OCI-LY7 (cell line): Measurements from ENCODE around the gene LPP. TPM values are rescaled to one million over a fixed set of nuclear protein-coding genes. Genes with fewer than 3 reads are reported as not detected.

Experiments
- BruUV-seq: library from RNA; stranded (reverse); fragments of 400-500 nt; replicated peaks from 2 replicates; lab custom pipeline; 2021; lab: Mats Ljungman, UMichigan
- CTCF ChIA-PET: fragments of 300-600 bp; sonication (Branson Sonifier 250); formaldehyde crosslinking; loops from one replicate; lab custom pipeline; 2022; ENCODE audit warnings: antibody characterized with exemption; ENCODE audit not compliant: unreplicated experiment; lab: Charles Lee
- POLR2A ChIA-PET: fragments of 300-600 bp; sonication (Branson Sonifier 250); formaldehyde crosslinking; loops from one replicate; lab custom pipeline; 2022; ENCODE audit warnings: antibody characterized with exemption; lab: Charles Lee
- DNase-seq: peaks from one replicate; pipeline ENCODE4 v3.0.0-alpha.2; 2015; ENCODE audit warnings: low spot score
- H2AFZ ChIP-seq: fragments of 200-600 bp; sonication (generic), shearing (Covaris generic); 2 replicates; pipeline ENCODE4 v1.6.1; 2014; ENCODE audit warnings: mild to moderate bottlenecking, antibody characterized with exemption, low read length, moderate library complexity
- H3K27ac ChIP-seq: fragments of 200-600 bp; sonication (generic); 2 replicates; pipeline ENCODE4 v1.5.1; 2014; ENCODE audit warnings: mixed run types, low read depth, mild to moderate bottlenecking, moderate library complexity, low read length, inconsistent platforms; ENCODE audit not compliant: poor library complexity, severe bottlenecking
- H3K36me3 ChIP-seq: fragments of 200-600 bp; sonication (generic); 2 replicates; pipeline ENCODE4 v1.6.1; 2014; ENCODE audit warnings: mild to moderate bottlenecking, antibody characterized with exemption, low read length, moderate library complexity, mixed read lengths; ENCODE audit not compliant: insufficient read depth
- H3K4me1 ChIP-seq: fragments of 200-600 bp; sonication (generic); 2 replicates; pipeline ENCODE4 v1.5.1; 2014; ENCODE audit warnings: mild to moderate bottlenecking, low read length; ENCODE audit not compliant: insufficient read depth, poor library complexity, severe bottlenecking
- H3K4me2 ChIP-seq: fragments of 200-600 bp; sonication (generic); 2 replicates; pipeline ENCODE4 v1.6.1; 2014; ENCODE audit warnings: mild to moderate bottlenecking, low read length
- H3K4me3 ChIP-seq: fragments of 200-600 bp; sonication (generic); 2 replicates; pipeline ENCODE4 v1.5.1; 2014; ENCODE audit warnings: mild to moderate bottlenecking, low read depth, low read length; ENCODE audit not compliant: poor library complexity, severe bottlenecking
- H3K79me2 ChIP-seq: fragments of 200-600 bp; sonication (generic); 2 replicates; pipeline ENCODE4 v1.6.1; 2016; ENCODE audit warnings: low read depth, mild to moderate bottlenecking, low read length, moderate library complexity, mixed read lengths; ENCODE audit not compliant: insufficient read depth
- H3K9me2 ChIP-seq: fragments of 200-600 bp; sonication (generic); 2 replicates; pipeline ENCODE4 v1.6.1; 2016; ENCODE audit warnings: mild to moderate bottlenecking, low read length, mixed read lengths; ENCODE audit not compliant: insufficient read depth
- H3K9me3 ChIP-seq: fragments of 200-600 bp; sonication (generic); 2 replicates; pipeline ENCODE4 v1.6.1; 2014; ENCODE audit warnings: mild to moderate bottlenecking, mixed run types, low read length, mixed read lengths
- H4K20me1 ChIP-seq: fragments of 200-600 bp; sonication (generic); 2 replicates; pipeline ENCODE4 v1.6.1; 2014; ENCODE audit warnings: mild to moderate bottlenecking, antibody characterized with exemption, low read length, moderate library complexity, mixed read lengths; ENCODE audit not compliant: insufficient read depth
- EZH2phosphoT487 ChIP-seq: fragments of 200-600 bp; sonication (generic); IDR thresholded peaks from 2 replicates; pipeline ENCODE4 v1.6.1; 2018; ENCODE audit warnings: low read depth, borderline replicate concordance, mild to moderate bottlenecking, mixed run types, antibody characterized with exemption, low read length, moderate library complexity, mixed read lengths
- intact Hi-C: fragments of 100-400 bp; cut with micrococcal nuclease; formaldehyde crosslinking; loops from one replicate; pipeline ENCODE4 v1.10.0; 2022; ENCODE audit not compliant: unreplicated experiment
- total RNA-seq, 2 experiments: library from RNA; depleted of rRNA in 1 of 2; stranded (reverse); fragments of >200 nt in 1 of 2; shearing (Covaris generic) in 1 of 2; gene quantifications; 2 replicates each; pipeline ENCODE4 v1.2.3, GENCODE V29; 2014 to 2022
- TF ChIP-seq, protein P1 (sequence below): fragments of 200-600 bp; sonication (generic); conservative IDR thresholded peaks from 2 replicates; pipeline ENCODE4 v1.5.1; 2014; ENCODE audit warnings: mild to moderate bottlenecking, antibody characterized with exemption, low read length, moderate library complexity, mixed read lengths

LPP gene
- total RNA-seq, 2 experiments from 2014 or later = 10.9 to 119 TPM

DNA sequence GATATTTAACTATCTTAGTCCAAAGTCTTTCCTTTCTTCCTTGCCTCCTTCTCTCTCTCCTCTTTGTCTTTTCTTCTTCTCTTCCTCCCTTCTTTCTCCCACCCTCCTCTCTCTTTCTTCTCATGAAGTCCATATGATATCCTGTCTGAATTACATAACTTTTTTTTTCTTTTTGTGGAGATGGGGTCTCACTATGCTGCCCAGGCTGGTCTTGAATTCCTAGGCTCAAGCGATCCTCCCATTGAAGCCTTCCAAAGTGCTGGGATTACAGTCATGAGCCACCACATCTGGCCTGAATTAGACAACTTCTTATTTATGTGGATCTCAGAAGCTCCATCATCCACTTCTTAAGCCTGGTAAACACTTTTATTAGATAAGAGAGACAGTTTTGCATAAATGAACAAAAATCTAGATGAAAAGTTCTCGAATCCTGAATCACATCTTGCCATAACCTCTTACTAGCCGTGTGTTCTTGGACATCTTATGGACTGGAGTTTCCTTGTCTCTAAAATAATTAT, 206.5 kb downstream of the LPP start:
- Histone ChIP-seq H3K79me2 (no peaks in the 10 kb centered on the region), H3K27ac (no peak overlapping the region), H4K20me1 (no peaks in the 10 kb centered on the region), H3K4me2 (no peak overlapping the region), H2AFZ (no peak overlapping the region), H3K9me2 (no peaks in the 10 kb centered on the region), H3K4me1 (peaks cover 27% of the 10 kb centered on the region), H3K9me3 (no peaks in the 10 kb centered on the region), H3K4me3 (no peak overlapping the region), H3K36me3 (no peaks in the 10 kb centered on the region)
- TF ChIP-seq, protein P1, sequence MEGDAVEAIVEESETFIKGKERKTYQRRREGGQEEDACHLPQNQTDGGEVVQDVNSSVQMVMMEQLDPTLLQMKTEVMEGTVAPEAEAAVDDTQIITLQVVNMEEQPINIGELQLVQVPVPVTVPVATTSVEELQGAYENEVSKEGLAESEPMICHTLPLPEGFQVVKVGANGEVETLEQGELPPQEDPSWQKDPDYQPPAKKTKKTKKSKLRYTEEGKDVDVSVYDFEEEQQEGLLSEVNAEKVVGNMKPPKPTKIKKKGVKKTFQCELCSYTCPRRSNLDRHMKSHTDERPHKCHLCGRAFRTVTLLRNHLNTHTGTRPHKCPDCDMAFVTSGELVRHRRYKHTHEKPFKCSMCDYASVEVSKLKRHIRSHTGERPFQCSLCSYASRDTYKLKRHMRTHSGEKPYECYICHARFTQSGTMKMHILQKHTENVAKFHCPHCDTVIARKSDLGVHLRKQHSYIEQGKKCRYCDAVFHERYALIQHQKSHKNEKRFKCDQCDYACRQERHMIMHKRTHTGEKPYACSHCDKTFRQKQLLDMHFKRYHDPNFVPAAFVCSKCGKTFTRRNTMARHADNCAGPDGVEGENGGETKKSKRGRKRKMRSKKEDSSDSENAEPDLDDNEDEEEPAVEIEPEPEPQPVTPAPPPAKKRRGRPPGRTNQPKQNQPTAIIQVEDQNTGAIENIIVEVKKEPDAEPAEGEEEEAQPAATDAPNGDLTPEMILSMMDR = no peak
- TF ChIP-seq EZH2phosphoT487 = no peak
- BruUV-seq = no TSS peak
- ChIA-PET CTCF (interaction anchor here (1.4 kb wide), 1 partner anchor 25 kb away, joined by 3 read pairs; no protein-coding TSS in a partner anchor), POLR2A (interaction anchor here (0.5 to 1.6 kb wide), 5 partner anchors 9 to 193 kb away, joined by 3 to 6 read pairs (median 4); no protein-coding TSS in a partner anchor)
- intact Hi-C loops = no loop called here
- DNase-seq = no peak

DNA sequence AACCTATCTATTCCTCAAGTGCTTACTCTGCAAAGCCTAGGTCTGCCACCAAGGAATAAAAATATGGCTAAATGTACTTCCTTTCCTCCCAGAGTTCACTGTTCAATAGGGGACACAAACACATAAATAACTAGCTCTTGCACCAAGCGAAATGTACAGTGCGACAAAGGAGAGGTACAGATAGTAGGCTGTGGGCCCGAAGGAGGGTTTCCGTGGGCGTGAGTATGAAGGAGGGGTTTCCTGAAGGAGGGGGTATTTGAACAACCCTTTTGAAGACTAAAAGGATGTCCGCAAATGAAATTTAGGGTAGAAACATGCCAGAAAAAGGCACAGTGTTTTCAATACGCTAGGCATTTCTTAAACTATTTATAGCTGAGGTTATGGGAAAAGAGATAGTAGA, 207.9 kb downstream of the LPP start:
- Histone ChIP-seq H3K4me2 (no peak overlapping the region), H3K9me2 (no peaks in the 10 kb centered on the region), H2AFZ (no peak overlapping the region), H3K4me3 (no peak overlapping the region), H3K9me3 (no peaks in the 10 kb centered on the region), H3K4me1 (peaks cover 27% of the 10 kb centered on the region), H3K79me2 (no peaks in the 10 kb centered on the region), H3K27ac (no peak overlapping the region), H3K36me3 (no peaks in the 10 kb centered on the region), H4K20me1 (no peaks in the 10 kb centered on the region)
- no peak for DNase-seq
- CTCF ChIA-PET = no interaction called here
- no TSS peak for BruUV-seq
- intact Hi-C loops = no loop called here
- TF ChIP-seq, protein P1 = no peak
- no peak for TF ChIP-seq EZH2phosphoT487
- POLR2A ChIA-PET = interaction anchor here (0.6 to 1.9 kb wide), 6 partner anchors 10 to 280 kb away, joined by 3 to 6 read pairs (median 4); no protein-coding TSS in a partner anchor

DNA sequence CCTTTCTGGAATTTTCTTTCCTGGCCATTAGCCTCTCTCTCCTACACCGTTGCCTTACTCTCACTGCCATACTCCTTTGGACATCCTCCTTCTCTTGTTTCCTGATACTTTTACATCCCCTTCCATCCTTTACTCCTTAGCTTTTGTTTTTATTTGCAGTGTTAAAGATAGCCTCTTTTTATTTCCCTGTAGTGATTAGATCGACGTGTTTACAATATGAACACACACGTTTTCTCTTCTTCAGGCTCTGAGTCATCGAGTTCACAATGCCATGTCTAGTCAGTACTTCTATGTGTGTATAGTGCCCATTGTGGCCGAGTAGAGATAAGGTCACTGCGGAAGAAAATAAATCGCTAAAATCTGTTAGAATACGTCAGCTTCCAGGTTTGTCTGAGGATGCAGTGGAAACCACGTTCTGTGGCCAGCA, 208.5 kb downstream of the LPP start:
- intact Hi-C loops = no loop called here
- Histone ChIP-seq H3K9me2 (no peaks in the 10 kb centered on the region), H3K27ac (no peak overlapping the region), H3K79me2 (no peaks in the 10 kb centered on the region), H3K4me2 (no peak overlapping the region), H3K9me3 (no peaks in the 10 kb centered on the region), H2AFZ (no peak overlapping the region), H3K36me3 (no peaks in the 10 kb centered on the region), H3K4me1 (peaks cover 27% of the 10 kb centered on the region), H4K20me1 (no peaks in the 10 kb centered on the region), H3K4me3 (no peak overlapping the region)
- no TSS peak for BruUV-seq
- ChIA-PET POLR2A (interaction anchor here (0.6 to 1.9 kb wide), 7 partner anchors 10 to 280 kb away, joined by 3 to 6 read pairs (median 3); no protein-coding TSS in a partner anchor), CTCF (interaction anchor here (1.0 kb wide), 1 partner anchor 24 kb away, joined by 3 read pairs; no protein-coding TSS in a partner anchor)
- DNase-seq = no peak
- TF ChIP-seq, protein P1 = no peak
- TF ChIP-seq EZH2phosphoT487 = no peak
